Progenitor cell of endocrine pancreas (in vitro differentiated cells): ENCODE data around the gene TAC3. TPM values are rescaled to one million over a fixed set of nuclear protein-coding genes. Genes with fewer than 3 reads are reported as not detected.

Experiments used
- DNase-seq: peaks from one replicate; pipeline ENCODE4 v3.0.0; 2021; ENCODE audit warnings: low spot score; ENCODE audit not compliant: unreplicated experiment
- H3K27ac Mint-ChIP-seq: 2 replicates; pipeline ENCODE4 v1.8.0; 2021; ENCODE audit warnings: mild to moderate bottlenecking, moderate library complexity, mixed read lengths
- H3K27me3 Mint-ChIP-seq: 2 replicates; pipeline ENCODE4 v1.8.0; 2021; ENCODE audit warnings: mixed read lengths
- H3K36me3 Mint-ChIP-seq: 2 replicates; pipeline ENCODE4 v1.8.0; 2022; ENCODE audit warnings: mixed read lengths; ENCODE audit not compliant: insufficient read depth
- H3K4me1 Mint-ChIP-seq: 2 replicates; pipeline ENCODE4 v1.8.0; 2021; ENCODE audit warnings: low read depth, mixed read lengths
- H3K4me3 Mint-ChIP-seq: 2 replicates; pipeline ENCODE4 v1.8.0; 2021; ENCODE audit warnings: low read depth, mild to moderate bottlenecking, moderate library complexity, mixed read lengths
- H3K9me3 Mint-ChIP-seq: 2 replicates; pipeline ENCODE4 v1.8.0; 2021; ENCODE audit warnings: low read depth, mixed read lengths
- total RNA-seq: library from RNA; stranded (reverse); gene quantifications from 2 replicates; pipeline ENCODE4 v1.2.1, GENCODE V29; 2021
- TF ChIP-seq, protein P1 (sequence below): fragments of 200-600 bp; sonication (generic); IDR thresholded peaks from one replicate; pipeline ENCODE4 v1.5.0; 2021; ENCODE audit warnings: antibody characterized with exemption, mild to moderate bottlenecking; ENCODE audit not compliant: unreplicated experiment

Gene TAC3
- total RNA-seq, 1 donor from 2014 or later, result 4.1 TPM

DNA sequence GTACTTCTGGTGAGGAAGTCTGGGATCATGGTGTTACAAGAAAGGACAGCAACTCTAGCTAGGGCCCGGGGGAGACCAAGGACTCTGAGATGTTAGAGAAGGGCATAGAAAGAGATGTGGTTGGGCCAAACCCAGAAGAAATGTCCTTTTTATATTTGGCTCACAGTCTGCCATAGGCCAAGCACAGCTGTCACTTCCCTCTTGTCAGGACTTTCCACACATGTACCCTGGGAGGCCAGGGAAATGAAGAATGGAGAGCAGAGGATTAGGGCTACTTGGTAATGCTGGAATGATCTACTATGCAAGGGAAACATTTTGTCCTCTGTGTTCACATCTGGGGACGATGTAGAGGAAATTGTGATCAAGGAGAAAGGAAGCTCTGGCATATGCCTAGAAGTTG, 24.4 kb upstream of the TAC3 start:
- no peak overlapping the region for H3K4me3 Mint-ChIP-seq
- TF ChIP-seq, protein P1, sequence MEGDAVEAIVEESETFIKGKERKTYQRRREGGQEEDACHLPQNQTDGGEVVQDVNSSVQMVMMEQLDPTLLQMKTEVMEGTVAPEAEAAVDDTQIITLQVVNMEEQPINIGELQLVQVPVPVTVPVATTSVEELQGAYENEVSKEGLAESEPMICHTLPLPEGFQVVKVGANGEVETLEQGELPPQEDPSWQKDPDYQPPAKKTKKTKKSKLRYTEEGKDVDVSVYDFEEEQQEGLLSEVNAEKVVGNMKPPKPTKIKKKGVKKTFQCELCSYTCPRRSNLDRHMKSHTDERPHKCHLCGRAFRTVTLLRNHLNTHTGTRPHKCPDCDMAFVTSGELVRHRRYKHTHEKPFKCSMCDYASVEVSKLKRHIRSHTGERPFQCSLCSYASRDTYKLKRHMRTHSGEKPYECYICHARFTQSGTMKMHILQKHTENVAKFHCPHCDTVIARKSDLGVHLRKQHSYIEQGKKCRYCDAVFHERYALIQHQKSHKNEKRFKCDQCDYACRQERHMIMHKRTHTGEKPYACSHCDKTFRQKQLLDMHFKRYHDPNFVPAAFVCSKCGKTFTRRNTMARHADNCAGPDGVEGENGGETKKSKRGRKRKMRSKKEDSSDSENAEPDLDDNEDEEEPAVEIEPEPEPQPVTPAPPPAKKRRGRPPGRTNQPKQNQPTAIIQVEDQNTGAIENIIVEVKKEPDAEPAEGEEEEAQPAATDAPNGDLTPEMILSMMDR, result no peak
- H3K9me3 Mint-ChIP-seq, result no peaks in the 10 kb centered on the region
- peaks cover 17% of the 10 kb centered on the region for H3K27me3 Mint-ChIP-seq
- no peak overlapping the region for H3K27ac Mint-ChIP-seq
- DNase-seq, result no peak
- H3K36me3 Mint-ChIP-seq, result no peaks in the 10 kb centered on the region
- no peaks in the 10 kb centered on the region for H3K4me1 Mint-ChIP-seq

DNA sequence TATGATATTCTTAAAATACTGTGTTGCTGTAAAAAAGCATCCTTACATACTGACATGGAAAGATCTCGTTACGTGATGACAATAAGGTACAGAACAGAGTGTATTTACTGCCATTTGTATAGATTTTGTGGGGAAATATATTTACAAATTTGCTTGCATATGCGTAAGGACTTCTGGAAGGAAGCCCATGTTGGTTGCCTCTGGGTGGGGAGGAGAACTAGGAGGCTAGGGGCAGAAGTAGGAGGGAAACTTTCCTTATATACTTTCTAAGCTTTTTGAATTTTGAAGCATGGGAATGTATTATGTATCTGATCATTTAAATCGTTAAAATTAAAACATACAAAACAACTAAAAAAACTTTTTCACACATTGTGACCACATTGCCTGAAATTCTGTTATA, 23.9 kb upstream of the TAC3 start:
- no peaks in the 10 kb centered on the region for H3K36me3 Mint-ChIP-seq
- H3K4me1 Mint-ChIP-seq, result no peaks in the 10 kb centered on the region
- H3K9me3 Mint-ChIP-seq, result no peaks in the 10 kb centered on the region
- TF ChIP-seq, protein P1, result no peak
- no peak overlapping the region for H3K4me3 Mint-ChIP-seq
- H3K27me3 Mint-ChIP-seq, result peaks cover 14% of the 10 kb centered on the region
- no peak for DNase-seq
- H3K27ac Mint-ChIP-seq, result no peak overlapping the region

- H3K27ac Mint-ChIP-seq, result no peak overlapping the region
- no peaks in the 10 kb centered on the region for H3K9me3 Mint-ChIP-seq
- H3K36me3 Mint-ChIP-seq, result no peaks in the 10 kb centered on the region
- H3K4me1 Mint-ChIP-seq, result no peaks in the 10 kb centered on the region
- H3K4me3 Mint-ChIP-seq, result no peak overlapping the region
- H3K27me3 Mint-ChIP-seq, result peaks cover 9% of the 10 kb centered on the region
- TF ChIP-seq, protein P1, result no peak
- no peak for DNase-seq
Measured at GRCh38 chr12:57039016-57039798, 22.9 kb upstream of the TAC3 start.

- H3K4me1 Mint-ChIP-seq, result no peaks in the 10 kb centered on the region
- no peaks in the 10 kb centered on the region for H3K36me3 Mint-ChIP-seq
- no peak overlapping the region for H3K27ac Mint-ChIP-seq
- H3K9me3 Mint-ChIP-seq, result no peaks in the 10 kb centered on the region
- no peak overlapping the region for H3K4me3 Mint-ChIP-seq
- peaks cover 9% of the 10 kb centered on the region for H3K27me3 Mint-ChIP-seq
- TF ChIP-seq, protein P1, result no peak
- no peak for DNase-seq
Measured at GRCh38 chr12:57037264-57037663, 20.9 kb upstream of the TAC3 start.

DNA sequence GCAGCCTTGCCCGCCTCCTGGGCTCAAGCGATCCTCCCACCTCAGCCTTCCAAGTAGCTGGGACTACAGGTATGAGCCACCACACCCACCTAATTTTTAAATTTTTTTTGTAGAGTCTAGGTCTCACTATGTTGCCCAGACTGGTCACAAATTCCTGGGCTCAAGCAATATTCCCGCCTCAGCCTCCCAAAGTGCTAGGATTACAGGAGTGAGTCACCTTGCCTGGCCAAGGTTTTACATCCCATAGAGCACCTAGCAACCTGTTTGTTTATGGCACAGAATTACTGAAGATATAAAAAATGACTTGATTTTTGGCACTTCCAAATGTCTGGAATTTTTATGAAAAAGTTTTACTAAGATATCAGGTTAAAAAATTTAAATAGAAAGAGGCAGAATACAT, 17.1 kb upstream of the TAC3 start:
- no peak overlapping the region for H3K27ac Mint-ChIP-seq
- H3K9me3 Mint-ChIP-seq, result no peaks in the 10 kb centered on the region
- H3K36me3 Mint-ChIP-seq, result no peaks in the 10 kb centered on the region
- TF ChIP-seq, protein P1, result no peak
- H3K4me3 Mint-ChIP-seq, result no peak overlapping the region
- no peak for DNase-seq
- H3K4me1 Mint-ChIP-seq, result peaks cover 1% of the 10 kb centered on the region
- no peaks in the 10 kb centered on the region for H3K27me3 Mint-ChIP-seq
